Colonic mucosa (tissue), 4 donors: ENCODE measurements around the gene PHLDA2. TPM values are rescaled to one million over a fixed set of nuclear protein-coding genes. Genes with fewer than 3 reads are reported as not detected.

Experiments
- DNase-seq: peaks from one replicate; pipeline ENCODE4 v3.0.0-alpha.2; 2020
- H3K27ac ChIP-seq: fragments of 200-600 bp; one replicate; pipeline ENCODE4 v1.8.0; 2021
- H3K27me3 ChIP-seq: fragments of 200-600 bp; one replicate; pipeline ENCODE4 v1.8.0; 2021
- H3K36me3 ChIP-seq: fragments of 200-600 bp; one replicate; pipeline ENCODE4 v1.8.0; 2021
- H3K4me1 ChIP-seq: fragments of 200-600 bp; one replicate; pipeline ENCODE4 v1.8.0; 2021; ENCODE audit warnings: mild to moderate bottlenecking
- H3K4me3 ChIP-seq: fragments of 200-600 bp; one replicate; pipeline ENCODE4 v1.8.0; 2021
- H3K9ac ChIP-seq, 2 donors: one replicate each; pipeline ENCODE4 v1.7.0; 2013; ENCODE audit warnings: control low read depth in 2 of 2, low read depth in 2 of 2, low read length in 2 of 2
- H3K9me3 ChIP-seq: fragments of 200-600 bp; one replicate; pipeline ENCODE4 v1.8.0; 2021
- CTCF ChIP-seq: fragments of 200-600 bp; IDR thresholded peaks from one replicate; pipeline ENCODE4 v1.8.0; 2022; ENCODE audit warnings: antibody characterized with exemption, mild to moderate bottlenecking
- intact Hi-C: fragments of 100-400 bp; cut with DNase I; formaldehyde crosslinking; loops from one replicate; pipeline ENCODE4 v1.14.1; 2022
- total RNA-seq, 2 donors: library from RNA; stranded (reverse); fragmentation: NEBNext Ultra II Directional in 1 of 2; extraction: Animal tissue kit (Norgen Biotek cat#: 25700) in 1 of 2; gene quantifications; one replicate each; pipeline ENCODE4 v1.2.1, GENCODE V29; 2021
- donor health status: healthy.
- donor health status: DM: no; HTN: no; CAD: no.
- donor health status: DM: no; HTN: no; CAD: no.

Gene PHLDA2
- total RNA-seq, 2 donors from 2014 or later: 31.6 to 41.6 TPM

GRCh38 chr11:2889362-2890273 is 39.6 kb downstream of the PHLDA2 start:
- no peak for DNase-seq
- Histone ChIP-seq H3K9me3 (no peaks in the 10 kb centered on the region), H3K27ac (no peak overlapping the region), H3K9ac (no peak overlapping the region), H3K4me3 (no peak overlapping the region), H3K36me3 (no peaks in the 10 kb centered on the region), H3K27me3 (no peaks in the 10 kb centered on the region), H3K4me1 (peaks cover 14% of the 10 kb centered on the region)
- no peak for TF ChIP-seq CTCF
- intact Hi-C loops: loop anchor here (5.0 to 10.0 kb wide), 3 partner anchors 43 to 695 kb away; no protein-coding TSS in a partner anchor

DNA sequence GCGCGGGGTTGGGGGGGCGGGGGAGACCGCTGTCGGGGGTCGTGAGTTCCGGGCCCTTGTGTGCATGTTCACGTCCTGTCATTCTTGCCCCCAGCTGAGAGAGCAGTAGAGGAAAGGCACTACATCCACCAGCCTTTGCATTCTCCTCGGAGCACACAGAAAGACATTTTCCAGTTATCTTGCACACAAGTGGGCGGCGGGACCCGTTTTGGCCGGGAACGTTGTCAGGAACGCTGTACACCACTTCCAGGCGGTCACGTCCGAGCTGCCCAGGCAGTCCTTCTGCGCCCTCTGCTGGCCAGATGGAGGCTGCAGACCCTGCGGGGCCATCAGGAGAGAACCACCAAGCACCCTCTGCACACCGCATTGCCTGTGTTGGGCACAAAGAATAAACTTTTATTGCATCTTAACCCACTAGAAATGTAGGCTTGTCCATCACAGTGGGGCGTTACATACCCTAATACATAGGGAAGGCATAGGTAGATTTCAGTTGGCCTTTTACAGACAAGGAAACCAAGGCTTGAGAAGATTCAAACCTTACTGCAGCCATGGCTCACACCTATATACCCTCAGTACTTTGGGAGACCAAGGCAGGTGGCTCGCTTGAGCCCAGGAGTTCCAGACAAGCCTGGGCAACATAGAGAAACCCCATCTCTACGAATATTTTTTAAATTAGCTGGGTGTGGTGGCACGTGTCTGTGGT is 40.8 kb downstream of the PHLDA2 start:
- Histone ChIP-seq H3K4me1 (peaks cover 14% of the 10 kb centered on the region), H3K27ac (no peak overlapping the region), H3K4me3 (no peak overlapping the region), H3K36me3 (no peaks in the 10 kb centered on the region), H3K27me3 (peaks cover 8% of the 10 kb centered on the region), H3K9ac (no peak overlapping the region), H3K9me3 (no peaks in the 10 kb centered on the region)
- DNase-seq: peak; percentile 94
- intact Hi-C loops: loop anchor here (1.0 to 10.0 kb wide), 2 partner anchors 184 to 356 kb away; no protein-coding TSS in a partner anchor
- TF ChIP-seq CTCF: peak; percentile 98

DNA sequence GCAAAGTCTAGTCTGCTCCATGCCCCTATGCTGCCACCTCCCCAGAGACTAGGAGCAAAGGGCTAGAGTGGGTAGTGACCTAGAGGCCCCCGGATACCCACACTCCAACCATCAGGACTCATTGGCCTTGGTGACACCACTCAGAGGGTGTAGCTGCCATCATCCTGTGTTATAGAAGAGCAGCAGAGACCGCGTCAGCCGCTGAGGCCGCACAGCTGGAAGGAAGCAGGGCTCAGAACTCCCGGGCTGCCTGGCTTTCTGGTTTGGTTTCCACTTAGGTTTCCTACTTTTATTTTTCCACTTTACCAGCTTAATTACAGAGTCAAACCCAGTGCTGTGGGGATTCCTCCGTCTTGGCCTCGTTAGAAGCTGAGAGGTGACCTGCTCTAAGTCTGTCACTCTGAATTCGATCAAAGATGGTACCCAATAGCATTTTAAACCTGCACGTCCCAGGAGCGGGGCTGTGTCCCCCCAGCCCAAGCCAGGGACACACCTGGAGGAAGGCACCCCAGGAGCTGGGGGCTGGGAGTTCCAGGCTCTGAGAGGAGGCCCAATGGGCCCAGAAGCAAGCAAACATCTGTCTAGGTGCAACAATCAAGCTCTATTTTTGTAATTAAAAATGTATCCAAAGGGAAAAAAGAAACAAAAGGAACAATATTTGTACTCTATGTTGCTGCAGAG is 41.6 kb downstream of the PHLDA2 start:
- H3K9ac ChIP-seq: no peak overlapping the region
- H3K4me1 ChIP-seq: peaks cover 14% of the 10 kb centered on the region

DNA sequence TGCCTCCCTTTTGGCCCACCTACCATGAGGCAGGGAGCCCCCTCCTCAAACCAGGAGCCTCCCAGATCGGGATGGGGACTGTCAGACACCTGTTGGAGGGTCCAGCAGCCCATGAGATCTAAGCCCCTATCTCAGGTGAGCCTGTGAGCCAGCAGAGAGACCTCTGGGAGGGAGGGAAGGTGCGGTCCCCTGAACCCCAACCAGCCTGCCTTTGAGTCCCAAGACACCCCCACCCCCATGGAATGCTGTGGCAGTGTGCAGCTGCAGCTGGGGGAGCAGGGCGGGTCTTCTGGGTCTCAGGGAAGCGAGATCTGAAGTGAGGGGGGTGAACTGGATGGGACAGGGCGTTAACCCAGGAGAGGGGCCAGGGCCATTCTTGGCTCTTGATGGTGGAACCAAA is 42.3 kb downstream of the PHLDA2 start:
- Histone ChIP-seq H3K9me3 (no peaks in the 10 kb centered on the region), H3K36me3 (no peaks in the 10 kb centered on the region), H3K9ac (no peak overlapping the region), H3K4me3 (no peak overlapping the region), H3K27ac (no peak overlapping the region), H3K4me1 (peaks cover 10% of the 10 kb centered on the region), H3K27me3 (peaks cover 8% of the 10 kb centered on the region)
- DNase-seq: no peak
- no peak for TF ChIP-seq CTCF
- intact Hi-C loops: loop anchor here (10.0 kb wide), 1 partner anchor 182 kb away; no protein-coding TSS in a partner anchor

More for the DNA sequence above, 41.6 kb downstream of the PHLDA2 start:
- intact Hi-C loops: loop anchor here (1.0 to 10.0 kb wide), 2 partner anchors 183 to 355 kb away; no protein-coding TSS in a partner anchor
- TF ChIP-seq CTCF: no peak
- H3K4me3 ChIP-seq: no peak overlapping the region
- DNase-seq: no peak
- H3K27me3 ChIP-seq: peaks cover 8% of the 10 kb centered on the region
- H3K36me3 ChIP-seq: no peaks in the 10 kb centered on the region
- H3K27ac ChIP-seq: no peak overlapping the region
- H3K9me3 ChIP-seq: no peaks in the 10 kb centered on the region
